ENCODE results near the gene RARRES1. TPM values are rescaled to one million over a fixed set of nuclear protein-coding genes. Genes with fewer than 3 reads are reported as not detected.
"Not testable (repeated sequence)": the region's sequence is repeated elsewhere in the genome, so short reads cannot be mapped to it uniquely, and the experiment has no call there.

RARRES1 gene
- total RNA-seq, 1 experiment from 2014 or later, result 4.0 TPM

DNA sequence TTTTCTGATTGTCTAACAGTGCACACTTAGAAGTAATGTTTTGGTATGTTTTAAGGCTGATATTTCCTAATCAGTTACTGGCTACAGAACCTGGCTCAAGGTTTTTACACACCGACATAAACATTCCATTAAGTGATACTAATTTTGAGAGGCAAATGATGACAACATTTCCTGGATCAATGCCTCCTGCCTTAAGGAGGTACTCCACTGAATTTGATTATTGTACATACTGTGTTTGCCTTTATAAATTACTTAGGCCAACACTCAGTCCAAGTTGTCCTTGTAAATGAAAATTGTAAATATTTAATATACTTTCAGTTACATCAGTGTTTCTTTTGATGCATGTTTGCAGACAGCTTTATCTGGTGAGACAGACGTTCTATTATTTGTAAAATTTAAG lies 35.6 kb downstream of the RARRES1 start:
- no peak for DNase-seq (ENCODE audit: low read depth)

DNA sequence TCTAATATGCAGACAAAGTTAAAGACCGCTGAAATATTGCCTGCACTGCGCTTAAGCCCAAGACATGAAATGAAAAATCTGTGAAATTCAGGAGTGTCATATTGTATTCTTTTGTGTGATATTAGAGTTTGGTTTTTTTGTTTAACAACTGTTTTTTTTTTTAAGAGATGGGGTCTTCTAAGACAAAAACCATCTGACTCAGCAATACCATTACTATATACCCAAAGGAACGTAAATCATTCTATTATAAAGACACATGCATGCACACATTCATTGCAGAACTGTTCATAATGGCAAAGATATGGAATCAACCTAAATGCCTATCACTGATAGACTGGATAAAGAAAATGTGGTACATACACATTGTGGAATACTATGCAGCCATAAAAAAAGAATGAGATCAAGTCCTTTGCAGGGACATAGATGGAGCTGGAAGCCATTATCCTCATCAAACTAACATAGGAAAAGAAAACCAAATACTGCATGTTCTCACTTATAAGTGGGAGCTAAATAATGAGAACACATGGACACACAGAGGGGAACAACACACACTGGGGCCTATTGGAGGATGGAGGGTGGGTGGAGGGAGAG lies 38.3 kb downstream of the RARRES1 start:
- DNase-seq (ENCODE audit: low read depth), result not testable (repeated sequence)

DNA sequence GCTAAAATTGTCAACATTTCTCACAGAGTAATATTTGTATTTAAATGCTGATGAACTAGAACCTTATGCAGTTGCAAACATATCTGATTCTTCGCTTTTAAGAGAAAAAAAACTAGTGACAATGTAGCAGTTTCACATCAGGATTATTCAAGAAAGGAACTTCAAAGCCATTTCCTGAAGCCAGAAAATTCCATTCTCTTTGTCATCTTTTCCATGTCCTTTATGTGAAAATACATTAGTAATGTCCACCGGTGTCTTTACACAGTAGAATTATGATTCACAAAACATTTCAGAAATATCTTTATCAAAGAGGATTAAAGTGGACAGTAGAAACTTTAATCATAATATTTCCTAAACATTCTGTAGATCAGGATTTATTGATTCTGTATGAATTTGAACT lies 47.1 kb downstream of the RARRES1 start:
- DNase-seq (ENCODE audit: low read depth), result no peak

GRCh38 chr3:158683230-158683962 lies 48.9 kb downstream of the RARRES1 start:
- DNase-seq (ENCODE audit: low read depth), result no peak

DNA sequence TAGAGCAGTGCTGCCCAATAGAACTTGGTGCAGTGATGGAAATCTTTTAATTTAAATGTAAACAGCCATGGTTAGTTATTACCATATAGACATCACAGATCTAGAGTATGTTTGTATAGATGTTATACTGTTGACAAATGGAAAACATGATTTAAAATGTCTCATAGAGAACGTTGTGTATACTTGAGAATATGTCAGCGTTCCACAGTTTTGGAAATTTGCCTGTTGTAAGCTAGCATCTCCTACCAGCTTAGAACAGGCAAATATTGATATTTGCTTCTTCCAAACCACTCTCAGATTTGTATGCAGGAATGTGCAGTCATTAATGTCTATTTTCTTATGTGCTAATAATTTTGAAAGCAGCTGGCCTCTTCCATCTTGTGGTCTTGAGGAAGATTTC lies 51.4 kb downstream of the RARRES1 start:
- no peak for DNase-seq (ENCODE audit: low read depth)

GRCh38 chr3:158679547-158680000 lies 52.7 kb downstream of the RARRES1 start:
- peak; percentile 35 for DNase-seq (ENCODE audit: low read depth)

DNA sequence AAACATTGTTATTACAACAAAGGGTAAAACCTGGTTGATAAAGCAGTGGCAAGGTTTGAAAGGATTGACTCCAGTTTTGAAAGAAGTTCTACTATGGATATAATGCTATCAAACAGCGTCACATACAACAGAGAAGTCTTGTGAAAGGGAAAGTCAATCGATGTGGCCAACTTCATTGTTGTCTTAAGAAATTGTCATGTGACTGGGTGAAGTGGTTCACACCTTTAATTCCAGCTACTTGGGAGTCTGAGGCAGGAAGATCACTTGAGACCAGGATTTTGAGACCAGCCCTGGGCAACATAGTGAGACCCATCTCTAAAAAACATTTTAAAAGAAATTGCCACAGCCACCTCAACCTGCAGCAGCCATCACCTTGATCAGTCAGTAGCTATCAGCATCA lies 53.6 kb downstream of the RARRES1 start:
- no peak for DNase-seq (ENCODE audit: low read depth)

DNA sequence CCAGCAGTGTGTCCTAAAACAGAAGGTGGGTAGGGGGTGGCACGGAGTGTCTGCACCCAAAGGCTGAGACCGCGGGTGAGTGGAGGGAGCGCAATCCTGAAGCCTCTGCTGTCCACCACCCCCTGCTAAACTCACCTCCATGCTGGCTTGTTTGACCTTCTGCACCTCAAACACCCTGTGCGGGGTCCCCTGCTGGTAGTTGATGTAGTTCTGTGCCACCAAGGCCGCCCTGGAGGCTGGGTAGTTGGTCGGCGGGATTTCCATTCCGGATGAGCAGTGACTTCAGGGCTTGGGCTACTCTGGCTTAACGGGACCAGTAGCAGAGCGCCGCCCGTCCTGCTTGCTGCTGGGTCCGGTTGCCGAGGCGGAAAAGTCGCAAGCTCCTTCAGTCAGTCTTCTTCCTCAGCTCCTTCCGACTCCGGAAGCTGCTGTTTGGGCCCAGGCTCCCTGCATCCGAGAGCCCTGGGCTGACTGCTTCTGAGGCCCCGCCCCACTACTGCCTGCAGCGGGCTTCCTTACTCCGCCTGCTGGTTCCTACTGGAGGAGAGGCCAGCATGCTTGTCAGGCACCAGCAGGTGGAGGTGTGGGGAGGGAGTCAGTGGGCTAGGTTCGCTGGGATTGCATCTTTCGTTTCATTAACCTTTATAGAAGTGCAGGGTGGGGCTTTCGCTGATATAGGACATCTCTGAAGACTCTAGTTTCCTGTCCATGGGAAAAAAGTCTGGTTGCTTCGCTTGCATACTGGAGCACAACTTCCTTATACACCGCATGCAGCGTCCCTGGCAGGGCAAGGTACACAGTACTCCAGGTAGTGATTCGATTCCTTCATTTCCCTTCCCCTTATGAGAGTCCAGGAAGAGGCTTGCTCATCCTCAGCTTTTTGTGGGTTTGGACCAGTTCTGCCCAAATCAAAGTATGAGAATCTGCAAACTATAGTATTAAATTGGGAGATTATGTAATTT lies 59.8 kb downstream of the RARRES1 start, which contains the start of gene LXN:
LXN (minus strand) TSS at position 434 of the 962 bp plus-strand sequence; CDS start at position 264, 170 bp downstream.
- peak; percentile 75 for DNase-seq (ENCODE audit: low read depth)

DNA sequence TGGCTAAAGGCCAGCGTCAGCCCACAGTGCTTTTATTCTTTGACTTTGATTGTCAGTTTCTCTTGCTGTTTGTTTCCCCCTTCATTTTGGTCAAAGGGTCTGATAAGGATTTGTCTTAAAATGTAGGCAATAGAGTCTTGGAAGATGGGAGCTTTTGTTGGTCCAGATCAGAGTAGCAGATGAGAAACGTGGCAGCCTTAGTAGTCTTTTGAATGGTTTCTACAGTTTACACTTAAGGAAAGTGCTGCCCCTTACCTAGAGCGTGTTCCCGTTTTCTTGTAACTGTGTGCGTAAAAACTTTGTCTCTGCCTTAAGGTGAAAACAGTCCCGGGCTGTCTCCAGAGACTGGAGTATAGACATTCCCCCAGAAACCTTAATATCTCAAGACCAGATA lies 60.4 kb downstream of the RARRES1 start:
- peak; percentile 4 for DNase-seq (ENCODE audit: low read depth)

GRCh38 chr3:158668506-158668905 lies 63.8 kb downstream of the RARRES1 start:
- no peak for DNase-seq (ENCODE audit: low read depth)

GRCh38 chr3:158666416-158666815 lies 65.8 kb downstream of the RARRES1 start:
- DNase-seq (ENCODE audit: low read depth), result no peak

DNA sequence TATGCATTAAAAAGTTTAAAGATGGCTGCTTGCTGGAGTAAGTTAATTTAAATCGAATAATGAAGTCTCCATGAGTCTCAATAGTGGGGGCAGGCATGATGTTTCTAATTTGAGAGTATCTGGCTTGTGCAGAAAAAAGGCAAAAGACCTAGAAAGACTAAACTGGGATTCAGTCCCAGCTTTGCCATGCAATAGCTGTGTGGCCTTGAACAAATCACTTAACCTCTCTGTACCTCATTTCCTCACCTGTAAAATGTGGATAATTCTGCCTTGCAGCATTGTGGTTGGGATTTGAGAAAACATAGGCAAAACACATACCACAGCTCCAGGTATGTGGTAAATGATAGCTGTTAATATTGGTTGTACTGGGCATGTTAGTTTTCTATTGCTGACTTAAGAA lies 68.4 kb downstream of the RARRES1 start:
- DNase-seq (ENCODE audit: low read depth), result no peak

DNA sequence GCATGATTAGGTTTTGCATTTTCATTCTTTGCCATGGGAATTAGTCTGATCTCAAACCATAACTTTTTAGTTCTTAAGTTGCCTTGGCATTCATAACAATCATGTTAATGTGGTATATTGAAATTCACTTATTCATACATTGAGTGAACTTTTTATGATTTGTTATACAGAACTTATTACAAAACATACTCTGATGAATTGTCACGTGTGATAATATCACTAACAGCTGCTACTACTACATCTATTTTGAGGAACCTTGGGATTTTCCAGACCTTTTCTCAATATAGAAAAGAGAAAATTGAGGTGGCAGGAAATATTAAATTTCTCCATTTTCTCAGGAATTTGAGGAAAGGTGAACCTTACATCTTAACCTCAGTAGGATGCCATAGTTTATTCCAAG lies 69.0 kb downstream of the RARRES1 start:
- no peak for DNase-seq (ENCODE audit: low read depth)

GRCh38 chr3:158660711-158661110 lies 71.5 kb downstream of the RARRES1 start:
- no peak for DNase-seq (ENCODE audit: low read depth)

DNA sequence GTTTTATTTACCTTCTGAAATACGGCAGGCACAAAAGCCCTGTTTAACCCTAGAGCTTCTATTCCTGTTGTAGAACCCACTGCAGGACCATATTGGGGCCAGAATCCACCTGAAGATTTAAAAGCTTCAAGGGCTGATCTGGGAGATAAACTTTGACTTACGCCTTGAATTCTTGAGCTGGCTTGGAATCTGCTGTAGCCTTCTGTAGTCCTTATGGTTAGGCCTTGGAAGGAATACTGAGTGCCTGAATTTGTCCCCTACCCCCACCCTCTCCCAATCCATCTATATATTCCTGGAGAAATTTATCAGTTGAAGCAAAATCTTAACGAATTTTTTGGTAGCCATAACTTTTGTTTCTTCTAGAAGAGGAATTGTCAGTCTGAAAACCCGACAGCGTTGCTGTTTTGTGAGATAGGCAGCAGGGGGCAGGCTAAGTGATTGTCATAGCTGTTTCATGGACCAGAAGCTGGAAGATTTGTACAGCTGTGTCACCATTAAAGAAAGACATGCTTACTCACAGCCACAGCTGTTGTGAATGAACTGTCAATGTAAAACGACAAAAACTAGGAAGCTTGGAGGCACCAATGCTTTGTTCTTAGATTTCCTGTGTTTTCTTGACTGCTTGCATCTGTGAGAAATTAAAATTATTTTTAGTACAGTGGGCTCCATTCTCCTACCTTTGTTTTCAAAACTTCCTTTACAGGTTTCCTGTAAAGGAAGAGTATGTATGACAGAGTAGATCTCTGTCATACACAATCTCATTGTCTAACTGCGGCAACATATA lies 72.6 kb downstream of the RARRES1 start:
- DNase-seq (ENCODE audit: low read depth), result peak; percentile 78

- no peak for DNase-seq (ENCODE audit: low read depth)
These were observed 73.4 kb downstream of the RARRES1 start for GRCh38 chr3:158658889-158659288.

DNA sequence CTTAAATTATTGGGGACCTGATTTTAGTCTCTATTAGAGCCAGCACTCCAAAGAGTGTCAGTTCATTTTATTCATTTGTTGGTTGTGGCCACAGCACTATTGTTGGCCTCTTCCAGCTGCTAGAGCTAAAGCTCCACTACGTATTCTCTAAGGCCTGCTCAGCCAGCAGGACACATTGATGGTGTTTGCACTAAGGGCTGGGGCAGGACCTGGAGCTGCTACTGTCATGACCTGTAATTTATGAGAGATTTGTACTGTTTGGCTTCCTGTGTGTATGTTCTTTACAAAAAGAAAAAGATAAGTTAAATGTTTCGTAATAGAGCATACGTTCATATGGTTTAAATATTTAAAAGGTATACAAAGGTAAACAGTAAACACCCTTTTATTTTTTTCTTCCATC lies 79.8 kb downstream of the RARRES1 start:
- no peak for DNase-seq (ENCODE audit: low read depth)

- no peak for DNase-seq (ENCODE audit: low read depth)
These were observed 81.1 kb downstream of the RARRES1 start for GRCh38 chr3:158651192-158651591.

DNA sequence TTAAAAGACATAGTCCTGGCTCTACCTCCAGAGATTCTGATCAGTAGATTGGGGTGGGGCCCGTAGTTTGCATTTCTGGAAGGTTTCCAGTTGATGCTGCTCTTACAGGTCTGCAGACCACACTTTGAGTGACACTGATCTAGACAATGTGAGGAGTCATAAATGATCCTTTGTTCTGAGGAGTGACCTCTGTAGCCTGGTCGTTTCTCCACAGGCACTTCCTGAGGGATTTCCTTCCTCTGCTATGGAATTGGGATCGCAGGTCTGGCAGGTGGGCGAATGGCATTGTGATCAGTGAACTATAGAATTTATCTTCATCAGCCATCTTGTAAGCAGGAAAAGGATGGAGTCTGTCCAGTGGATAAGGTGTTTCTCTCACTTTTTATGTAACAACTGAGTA lies 82.5 kb downstream of the RARRES1 start:
- DNase-seq (ENCODE audit: low read depth), result no peak
